C4-2B (cell line): Measurements from ENCODE around the gene MADD.

Source experiments
- H3K27ac ChIP-seq: fragments of 450-650 bp; 2 replicates; pipeline ENCODE4 v1.5.1; 2017
- ZFX ChIP-seq: fragments of 450-650 bp; IDR thresholded peaks from 2 replicates; pipeline ENCODE4 v1.6.1; 2017
- TF ChIP-seq, protein P1 (sequence below): fragments of 450-650 bp; conservative IDR thresholded peaks from 2 replicates; pipeline ENCODE4 v1.5.1; 2017; ENCODE audit warnings: mild to moderate bottlenecking

MADD gene

DNA sequence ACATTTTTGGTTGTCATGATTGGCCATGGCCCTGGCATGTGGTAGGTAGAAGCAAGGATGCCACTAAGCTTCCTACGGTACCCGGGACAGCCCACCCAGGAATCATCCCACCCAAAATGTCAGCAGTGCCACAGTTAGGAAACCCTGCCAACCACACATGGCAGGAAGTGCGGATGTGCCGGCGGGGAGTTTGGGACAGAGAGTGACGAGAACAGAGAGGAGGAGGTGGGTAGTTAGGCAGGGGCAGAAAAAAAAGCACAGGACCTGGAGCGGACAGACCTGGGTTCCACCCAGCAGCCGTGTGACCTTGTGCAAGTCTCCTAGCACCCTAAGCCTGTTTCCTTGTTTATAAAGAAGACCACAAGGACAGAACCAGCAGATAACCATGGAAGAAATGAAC, 105.1 kb downstream of the MADD start:
- TF ChIP-seq ZFX: no peak
- no peak overlapping the region for H3K27ac ChIP-seq

DNA sequence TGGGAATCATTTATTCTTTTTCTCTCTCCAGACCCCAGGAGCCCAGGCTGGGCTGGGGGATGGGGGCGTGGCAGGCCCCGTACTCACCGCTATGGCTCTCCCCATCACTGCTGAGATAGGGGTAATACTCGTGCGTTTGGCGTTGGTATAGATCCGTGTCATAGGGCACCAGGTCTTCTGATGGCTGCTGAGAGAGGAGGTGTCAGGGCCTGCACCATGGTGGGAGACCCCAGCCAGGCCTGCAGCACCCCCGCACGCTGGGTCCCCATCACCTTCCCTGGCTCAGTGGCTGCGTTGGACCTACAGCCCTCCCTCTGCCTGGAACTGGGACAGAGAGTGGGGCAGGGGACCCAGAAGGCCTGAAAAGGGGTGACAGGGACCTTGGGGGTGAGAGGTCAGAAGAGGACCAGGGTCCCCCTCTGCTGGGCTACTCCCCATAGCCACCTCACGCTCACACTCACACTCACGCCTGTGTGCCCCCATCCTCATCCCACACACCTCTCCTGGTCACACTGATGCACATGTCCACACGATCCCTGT, 105.7 kb downstream of the MADD start:
- TF ChIP-seq, protein P1, sequence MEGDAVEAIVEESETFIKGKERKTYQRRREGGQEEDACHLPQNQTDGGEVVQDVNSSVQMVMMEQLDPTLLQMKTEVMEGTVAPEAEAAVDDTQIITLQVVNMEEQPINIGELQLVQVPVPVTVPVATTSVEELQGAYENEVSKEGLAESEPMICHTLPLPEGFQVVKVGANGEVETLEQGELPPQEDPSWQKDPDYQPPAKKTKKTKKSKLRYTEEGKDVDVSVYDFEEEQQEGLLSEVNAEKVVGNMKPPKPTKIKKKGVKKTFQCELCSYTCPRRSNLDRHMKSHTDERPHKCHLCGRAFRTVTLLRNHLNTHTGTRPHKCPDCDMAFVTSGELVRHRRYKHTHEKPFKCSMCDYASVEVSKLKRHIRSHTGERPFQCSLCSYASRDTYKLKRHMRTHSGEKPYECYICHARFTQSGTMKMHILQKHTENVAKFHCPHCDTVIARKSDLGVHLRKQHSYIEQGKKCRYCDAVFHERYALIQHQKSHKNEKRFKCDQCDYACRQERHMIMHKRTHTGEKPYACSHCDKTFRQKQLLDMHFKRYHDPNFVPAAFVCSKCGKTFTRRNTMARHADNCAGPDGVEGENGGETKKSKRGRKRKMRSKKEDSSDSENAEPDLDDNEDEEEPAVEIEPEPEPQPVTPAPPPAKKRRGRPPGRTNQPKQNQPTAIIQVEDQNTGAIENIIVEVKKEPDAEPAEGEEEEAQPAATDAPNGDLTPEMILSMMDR: no peak
- TF ChIP-seq ZFX: no peak
- no peak overlapping the region for H3K27ac ChIP-seq

DNA sequence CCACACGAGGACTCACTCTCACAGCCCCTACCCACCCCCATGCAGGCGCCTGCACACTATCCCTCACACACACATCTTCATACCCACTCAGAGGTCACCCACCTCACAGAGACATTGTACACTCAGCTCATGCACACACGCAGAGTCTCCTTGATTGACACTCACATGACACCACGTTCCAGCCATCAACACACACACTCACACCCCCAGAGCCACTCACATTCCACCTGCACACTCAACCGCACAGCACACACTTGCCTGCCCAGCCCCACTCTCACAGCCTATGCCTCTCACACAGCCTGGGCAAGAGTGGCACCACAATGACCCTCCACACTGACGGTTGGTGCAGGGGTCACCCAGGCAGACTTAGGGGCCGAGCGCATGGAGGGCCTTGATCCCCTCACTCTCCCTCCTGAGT, 106.2 kb downstream of the MADD start:
- TF ChIP-seq, protein P1: no peak
- no peak for TF ChIP-seq ZFX
- H3K27ac ChIP-seq: no peak overlapping the region

DNA sequence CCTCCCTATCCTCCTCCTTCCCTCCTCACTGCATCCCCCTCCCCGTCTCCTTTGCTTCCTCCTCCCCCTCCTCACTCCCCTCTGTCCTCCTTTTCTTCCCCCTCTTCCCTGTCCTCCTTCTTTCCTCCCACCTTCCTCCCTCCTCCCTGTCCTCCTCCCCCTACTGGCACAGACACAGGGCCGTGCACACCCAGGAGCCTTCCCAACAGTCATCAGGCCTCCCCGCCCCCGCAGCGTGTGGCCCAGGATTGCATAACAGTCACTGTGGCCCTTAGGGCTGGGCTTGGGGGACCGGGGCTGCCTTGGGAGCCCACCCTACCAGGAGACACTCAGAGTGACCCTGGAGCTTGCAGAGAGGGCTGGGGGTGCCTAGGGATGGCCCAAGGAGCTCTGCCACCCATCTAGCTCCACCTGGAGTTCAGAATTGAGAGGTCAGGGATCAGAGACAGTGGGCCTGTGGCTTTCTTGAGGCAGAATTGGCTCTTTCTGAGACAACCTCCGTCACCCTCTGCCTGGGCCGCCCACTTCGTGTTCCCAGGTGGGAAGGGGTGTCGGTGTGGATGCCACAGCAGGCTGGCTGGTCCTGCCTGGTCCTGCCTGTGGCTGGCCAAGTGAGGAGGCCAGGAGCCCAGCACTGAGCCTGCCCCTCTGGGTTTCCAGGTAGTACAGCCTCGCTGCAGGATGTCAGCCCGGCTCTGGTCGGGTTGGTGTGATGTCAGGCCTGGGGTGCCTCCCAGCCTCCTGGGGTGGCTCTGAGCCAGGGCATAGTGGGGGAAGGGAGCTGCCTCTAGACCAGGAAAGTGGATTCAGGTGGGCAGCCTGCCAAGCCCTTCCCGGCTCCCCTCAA, 106.8 kb downstream of the MADD start:
- H3K27ac ChIP-seq: no peak overlapping the region
- TF ChIP-seq, protein P1: no peak
- no peak for TF ChIP-seq ZFX

DNA sequence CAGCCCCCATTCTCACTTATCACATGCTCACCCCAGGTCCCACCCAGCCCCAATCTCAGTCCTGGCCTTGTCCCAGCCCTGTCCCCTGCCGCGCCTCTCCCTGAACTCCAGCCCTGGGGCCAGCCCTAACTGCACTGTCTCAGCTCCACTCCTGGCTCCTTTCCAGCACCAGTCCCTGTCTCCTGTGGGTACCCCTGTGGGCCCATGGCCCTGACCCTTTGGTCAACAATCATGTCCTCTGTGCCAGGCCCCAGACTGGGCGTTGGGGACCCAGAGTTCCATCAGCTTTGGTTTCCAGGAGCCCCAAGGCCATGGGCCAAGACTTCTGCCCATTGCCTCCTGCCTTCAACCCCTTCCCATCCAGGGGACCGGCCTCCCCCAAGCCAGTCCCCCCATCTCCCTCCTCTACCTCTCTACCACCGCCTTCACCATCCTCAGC, 107.7 kb downstream of the MADD start:
- TF ChIP-seq ZFX: no peak
- TF ChIP-seq, protein P1: no peak
- no peak overlapping the region for H3K27ac ChIP-seq

DNA sequence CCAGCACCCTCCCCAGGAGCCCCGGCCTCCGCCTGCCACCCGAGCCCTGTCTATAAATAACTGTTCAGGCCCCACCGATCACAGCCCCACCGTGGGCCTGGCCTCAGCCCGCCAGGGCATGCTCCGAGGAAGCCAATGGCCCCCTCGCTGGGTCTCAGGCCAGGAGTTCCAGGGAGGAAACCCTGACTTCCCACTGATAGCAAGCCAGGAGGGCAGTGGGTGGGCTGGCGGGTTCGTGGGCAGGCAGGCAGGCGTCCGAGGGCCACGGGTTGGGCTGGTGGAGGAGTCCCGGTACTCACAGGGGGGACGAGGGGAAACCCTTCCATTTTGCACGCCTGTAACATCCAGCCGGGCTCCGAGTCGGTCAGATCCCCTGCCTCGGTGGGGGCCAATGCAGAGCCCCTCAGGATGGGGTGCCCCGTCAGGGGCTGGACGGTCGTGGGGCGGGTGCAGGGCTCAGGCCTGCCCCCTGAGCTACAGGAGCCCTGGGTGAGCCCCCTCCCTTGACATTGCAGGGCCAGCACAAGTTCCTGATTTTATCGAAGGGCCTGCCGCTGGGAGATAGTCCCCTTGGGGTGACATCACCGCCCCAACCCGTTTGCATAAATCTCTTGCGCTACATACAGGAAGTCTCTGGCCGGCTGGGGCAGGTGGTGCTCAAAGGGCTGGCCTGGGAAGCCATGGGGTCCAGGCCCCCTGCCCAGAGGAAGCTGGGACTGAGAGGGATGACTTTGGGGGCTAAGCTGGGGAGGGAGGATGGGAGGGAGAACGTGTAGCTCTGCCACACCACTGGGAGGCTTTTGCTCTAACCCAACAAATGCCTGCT, 108.3 kb downstream of the MADD start, which contains the start of gene SPI1:
TSS of gene SPI1 (minus strand) at position 538 of the 826 bp plus-strand sequence. CDS start at position 344, 194 bp downstream.
- H3K27ac ChIP-seq: no peak within 1 kb of the TSS
- TF ChIP-seq, protein P1: no peak
- no peak for TF ChIP-seq ZFX

DNA sequence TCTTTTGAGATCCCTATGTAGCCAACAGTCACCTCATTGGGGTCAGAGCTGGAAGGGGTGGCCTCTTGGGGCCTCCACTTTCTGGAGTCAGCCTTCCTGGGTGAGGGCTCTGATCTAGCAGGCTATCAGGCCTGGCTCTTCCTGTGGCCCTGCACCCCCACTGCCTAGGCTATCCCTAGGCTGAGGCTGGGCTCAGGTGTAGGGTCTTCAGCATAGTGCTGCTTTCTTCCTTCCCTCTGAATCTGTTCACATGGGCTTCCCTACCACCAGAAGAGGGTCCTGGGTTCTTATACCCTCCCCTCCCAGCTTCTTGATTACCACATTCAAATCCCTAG, 108.9 kb downstream of the MADD start:
- no peak for TF ChIP-seq ZFX
- TF ChIP-seq, protein P1: no peak
- no peak overlapping the region for H3K27ac ChIP-seq
